HG03095 (cell line): ENCODE data around the gene MAP4.

ENCODE experiments used
- ATAC-seq: cut with Tn5 transposase; IDR thresholded peaks from one replicate; pipeline ENCODE4 v1.9.1; 2021; ENCODE audit warnings: moderate library complexity; ENCODE audit not compliant: unreplicated experiment

MAP4 gene

DNA sequence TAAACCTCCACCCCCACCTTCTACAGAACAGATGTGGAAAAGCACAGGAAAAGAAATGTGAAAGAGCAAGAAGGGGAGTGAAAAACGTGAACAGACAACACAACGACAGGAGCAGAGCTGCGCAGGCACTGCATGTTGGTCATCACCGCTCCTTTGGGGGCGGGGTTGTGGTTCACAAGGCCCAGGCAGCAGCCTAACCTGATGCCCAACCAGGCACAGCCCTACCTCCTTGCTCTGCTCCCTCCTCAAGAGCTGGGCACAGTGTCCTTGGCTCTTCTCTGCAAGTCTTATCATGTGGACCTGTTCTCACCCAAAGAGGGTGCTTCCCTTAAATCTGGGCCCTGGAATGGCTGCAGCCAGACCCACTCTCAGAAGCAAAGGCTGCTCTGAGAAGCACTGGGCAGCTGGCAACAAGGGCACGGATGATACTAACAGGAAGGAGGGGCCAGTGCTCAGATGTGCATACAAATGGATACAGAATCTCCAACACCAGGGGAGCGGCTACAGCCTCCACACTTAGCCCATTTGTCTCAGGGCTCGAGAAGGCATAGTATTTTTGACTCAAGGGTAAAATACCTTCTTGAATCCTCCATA lies 148.7 kb downstream of the MAP4 start:
- ATAC-seq: no peak

GRCh38 chr3:47865192-47865591 lies 151.0 kb downstream of the MAP4 start:
- no peak for ATAC-seq

DNA sequence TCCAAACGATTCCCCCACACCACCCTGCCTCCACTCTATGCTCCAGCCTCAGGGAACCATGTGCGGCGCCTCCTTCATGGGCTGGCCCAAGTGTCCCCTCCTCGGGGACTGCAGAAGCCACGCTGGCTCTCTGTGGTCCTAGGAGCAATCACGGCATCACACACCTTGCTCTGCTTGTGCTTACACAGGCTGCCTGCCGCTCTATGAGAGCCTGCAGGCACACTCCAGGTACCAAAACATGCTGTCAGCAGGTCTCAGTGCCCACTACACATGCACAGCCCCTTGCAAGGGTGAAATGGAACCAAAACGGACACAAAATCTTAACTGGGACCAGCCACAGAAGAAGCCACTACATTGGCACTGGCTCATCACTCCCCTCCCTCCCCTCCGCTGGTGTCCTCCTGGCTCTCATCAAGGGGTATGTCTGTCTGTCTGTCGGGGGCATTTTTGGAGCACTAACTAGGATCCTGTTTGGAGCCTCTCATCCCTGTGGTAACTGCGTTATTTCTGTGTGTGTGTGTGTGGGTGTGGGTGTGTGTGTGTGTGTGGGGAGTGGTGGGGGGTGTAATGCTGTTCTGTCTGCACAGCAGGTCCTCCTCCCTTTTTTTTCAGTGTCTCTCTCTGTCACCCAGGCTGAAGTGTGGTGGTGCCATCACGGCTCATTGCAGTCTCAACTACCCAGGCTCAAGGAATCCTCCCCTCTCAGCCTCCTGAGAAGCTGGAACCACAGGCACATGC lies 152.7 kb downstream of the MAP4 start:
- ATAC-seq: no peak

GRCh38 chr3:47859956-47860605 lies 156.1 kb downstream of the MAP4 start:
- ATAC-seq: no peak

DNA sequence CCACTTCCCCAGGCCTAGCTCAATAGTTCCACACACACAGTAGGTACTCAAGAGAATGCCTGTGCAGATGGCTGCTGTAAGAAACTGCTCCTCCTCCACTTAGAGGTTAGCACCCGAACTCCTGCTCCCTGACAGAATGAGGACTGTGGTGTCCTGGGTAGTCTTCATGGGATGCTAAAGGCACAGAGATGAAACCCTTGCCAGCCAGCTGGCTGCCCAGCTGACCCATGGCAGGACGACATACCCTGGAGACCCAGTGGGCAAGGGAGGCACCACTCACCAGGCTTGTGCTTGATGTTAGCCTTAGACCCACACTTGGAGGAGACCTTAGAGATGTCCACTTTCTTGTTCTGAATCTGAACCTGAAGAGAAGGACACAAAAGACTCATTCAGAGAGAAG lies 159.1 kb downstream of the MAP4 start:
- ATAC-seq: no peak

DNA sequence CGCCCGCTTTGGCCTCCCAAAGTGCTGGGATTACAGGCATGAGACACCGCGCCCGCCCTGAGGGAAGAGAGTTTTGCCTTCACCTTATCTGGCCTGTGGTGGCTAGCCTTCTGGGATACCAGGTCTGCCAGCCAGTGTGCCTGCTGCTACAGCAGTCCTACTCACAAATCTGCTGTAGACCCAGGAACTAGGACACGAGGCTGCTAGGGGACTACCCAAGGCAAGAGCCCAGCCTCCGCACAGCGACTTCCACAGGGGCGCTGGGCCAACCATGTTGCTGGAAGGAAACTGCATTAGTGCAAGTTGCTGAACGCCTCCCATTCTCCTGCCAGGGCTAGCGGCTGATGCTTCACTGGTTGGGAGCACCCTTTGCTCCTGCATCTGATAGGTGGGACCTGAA lies 159.5 kb downstream of the MAP4 start:
- ATAC-seq: no peak

DNA sequence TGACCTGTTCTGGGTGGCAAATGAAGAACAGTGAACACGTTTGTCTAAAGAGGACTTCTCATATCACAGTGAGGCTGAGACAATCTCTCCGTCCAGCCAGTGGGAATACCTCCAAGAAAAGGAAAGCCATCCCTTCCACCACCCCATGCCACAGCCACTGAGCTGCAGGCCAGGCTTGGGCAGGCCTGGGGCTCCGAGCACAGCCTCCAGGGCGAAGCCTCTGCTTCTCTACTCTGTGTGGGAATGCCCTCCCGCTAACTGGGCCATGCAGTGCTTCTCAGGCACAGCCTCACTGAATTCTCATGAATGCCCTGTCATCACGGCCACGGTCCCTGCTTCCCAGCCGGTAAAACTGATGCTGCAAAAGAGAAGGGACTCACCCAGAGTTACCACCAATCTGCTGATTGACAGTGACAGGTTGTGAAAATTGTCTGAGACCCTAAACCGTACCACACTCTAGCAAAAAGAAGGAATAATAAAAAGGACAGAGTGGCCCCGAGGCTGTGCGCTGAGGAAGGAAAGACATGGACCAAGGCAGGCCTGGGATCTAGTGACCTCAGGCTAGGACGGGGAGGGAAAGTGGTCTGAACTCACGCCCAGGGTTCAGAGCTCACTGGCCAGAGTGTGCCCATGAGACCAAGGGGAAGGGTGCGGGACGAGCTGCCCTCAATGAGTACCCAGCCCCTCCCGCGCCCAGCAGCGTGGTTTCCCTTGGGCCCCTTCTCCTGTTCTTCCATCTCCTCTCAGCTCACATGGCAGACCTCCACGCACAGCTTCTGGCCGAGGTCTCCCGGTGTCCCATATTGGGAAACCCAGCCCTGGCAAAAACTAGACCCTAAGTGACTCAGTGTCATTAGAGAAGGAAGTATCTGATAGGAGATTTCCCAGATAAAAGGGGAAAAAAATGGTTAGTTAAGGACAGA lies 160.5 kb downstream of the MAP4 start:
- ATAC-seq: no peak

GRCh38 chr3:47854720-47855455 lies 161.3 kb downstream of the MAP4 start:
- ATAC-seq: no peak

DNA sequence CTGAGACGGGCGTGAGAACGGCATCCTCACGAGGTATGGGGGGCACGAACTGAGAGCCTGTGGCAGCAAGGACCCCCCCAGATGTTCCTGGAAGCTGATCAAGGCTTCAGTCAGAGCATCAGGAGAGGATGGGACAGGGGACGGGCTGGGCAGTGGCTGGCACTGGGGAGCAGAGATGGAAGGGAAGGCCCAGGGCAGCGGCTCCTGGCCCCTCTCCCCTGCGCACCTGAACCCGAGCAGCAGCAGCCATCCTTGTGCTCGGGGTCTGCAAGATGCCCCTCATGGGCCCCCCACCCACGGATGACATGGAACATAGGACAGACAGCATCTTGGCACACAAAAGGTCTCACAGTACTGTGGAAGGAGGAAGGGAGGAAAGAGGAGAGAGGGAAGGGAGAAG lies 161.9 kb downstream of the MAP4 start:
- ATAC-seq: no peak

GRCh38 chr3:47852604-47853602 lies 163.3 kb downstream of the MAP4 start:
- no peak for ATAC-seq

DNA sequence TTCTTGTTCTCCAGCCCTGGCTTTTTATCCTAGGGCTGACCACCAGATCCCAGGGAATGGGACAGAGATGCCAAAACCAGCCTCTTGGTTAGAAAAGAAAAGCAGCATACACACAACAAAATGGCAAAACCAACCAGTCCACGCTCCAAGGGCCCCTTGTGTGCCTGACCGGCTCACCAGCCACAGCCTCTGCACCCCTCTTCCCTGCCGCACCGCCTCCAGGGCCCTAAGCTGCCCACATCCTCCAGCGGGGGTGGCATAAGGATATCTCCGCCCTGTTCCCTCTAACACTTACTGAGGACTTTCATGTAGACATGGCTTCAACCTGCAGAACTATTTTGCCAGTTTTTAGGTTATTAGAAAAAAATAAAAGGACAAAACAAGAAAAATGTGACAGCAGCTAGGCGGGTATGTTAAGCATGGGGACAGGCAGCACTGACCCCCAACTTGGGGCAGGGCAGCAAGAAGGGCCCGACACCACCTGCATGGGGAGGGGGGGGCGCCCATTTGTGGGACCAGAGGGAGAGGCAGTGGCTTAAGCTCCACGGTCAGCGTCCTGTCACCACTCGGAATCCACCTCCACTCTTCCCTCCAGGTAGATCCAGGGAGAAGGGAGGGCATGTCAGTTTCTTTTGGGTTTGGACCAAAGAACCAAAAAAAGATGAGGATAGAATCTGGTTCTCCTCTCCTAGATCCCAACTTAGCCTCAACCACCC lies 164.2 kb downstream of the MAP4 start:
- no peak for ATAC-seq

- ATAC-seq: no peak
Observed at GRCh38 chr3:47850564-47851410, 165.4 kb downstream of the MAP4 start.

- no peak for ATAC-seq
Observed at GRCh38 chr3:47849699-47850563, 166.3 kb downstream of the MAP4 start.

DNA sequence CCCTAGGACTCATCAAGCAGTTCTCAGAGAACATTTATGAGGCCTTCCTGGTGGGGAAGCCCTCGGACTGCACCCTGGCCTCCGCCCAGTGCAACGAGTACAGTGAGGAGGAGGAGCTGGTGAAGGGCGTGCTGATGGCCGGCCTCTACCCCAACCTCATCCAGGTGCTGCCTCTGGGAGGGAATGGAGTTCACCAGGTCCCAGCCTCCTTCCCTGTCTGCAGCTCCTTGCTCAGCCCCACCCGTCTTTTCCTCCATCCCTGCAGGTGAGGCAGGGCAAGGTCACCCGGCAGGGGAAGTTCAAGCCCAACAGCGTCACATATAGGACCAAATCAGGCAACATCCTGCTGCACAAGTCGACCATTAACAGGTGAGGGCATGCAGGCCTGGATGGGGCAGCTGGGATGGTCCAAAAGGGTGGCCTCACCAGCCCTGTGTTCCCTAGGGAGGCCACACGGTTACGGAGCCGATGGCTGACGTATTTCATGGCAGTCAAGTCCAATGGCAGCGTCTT lies 167.0 kb downstream of the MAP4 start:
- no peak for ATAC-seq

DNA sequence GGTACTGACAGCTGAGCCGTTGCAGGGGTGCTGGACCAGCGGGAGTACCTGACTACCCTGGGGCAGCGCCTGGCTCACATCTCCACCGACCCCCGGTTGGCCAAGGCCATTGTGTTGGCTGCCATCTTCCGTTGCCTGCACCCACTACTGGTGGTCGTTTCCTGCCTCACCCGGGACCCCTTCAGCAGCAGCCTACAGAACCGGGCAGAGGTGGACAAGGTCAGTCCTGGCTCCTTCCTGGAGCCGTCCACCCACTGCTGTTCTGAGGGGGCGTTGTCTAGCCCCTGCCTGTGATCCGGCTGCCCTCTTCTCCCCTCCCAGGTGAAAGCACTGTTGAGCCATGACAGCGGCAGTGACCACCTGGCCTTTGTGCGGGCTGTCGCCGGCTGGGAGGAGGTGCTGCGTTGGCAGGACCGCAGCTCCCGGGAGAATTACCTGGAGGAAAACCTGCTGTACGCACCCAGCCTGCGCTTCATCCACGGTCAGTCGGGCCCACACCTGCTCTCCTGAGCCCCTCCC lies 167.6 kb downstream of the MAP4 start:
- no peak for ATAC-seq

GRCh38 chr3:47847801-47848518 lies 168.3 kb downstream of the MAP4 start:
- no peak for ATAC-seq
